Endothelial cell (in vitro differentiated cells): ENCODE data around the gene PGM1. TPM values are rescaled to one million over a fixed set of nuclear protein-coding genes. Genes with fewer than 3 reads are reported as not detected.

ENCODE experiments used
- DNase-seq: peaks from one replicate; pipeline ENCODE4 v3.0.0; 2021; ENCODE audit warnings: low spot score
- H3K27ac Mint-ChIP-seq: one replicate; pipeline ENCODE4 v1.8.0; 2021; ENCODE audit warnings: mixed read lengths, inconsistent platforms; ENCODE audit not compliant: unreplicated experiment
- H3K27me3 Mint-ChIP-seq: one replicate; pipeline ENCODE4 v1.8.0; 2021; ENCODE audit warnings: mild to moderate bottlenecking, moderate library complexity, mixed read lengths, inconsistent platforms; ENCODE audit not compliant: unreplicated experiment
- H3K36me3 Mint-ChIP-seq: one replicate; pipeline ENCODE4 v1.8.0; 2021; ENCODE audit warnings: mild to moderate bottlenecking, low read depth, mixed read lengths, inconsistent platforms; ENCODE audit not compliant: unreplicated experiment
- H3K4me1 Mint-ChIP-seq: one replicate; pipeline ENCODE4 v1.8.0; 2021; ENCODE audit warnings: mild to moderate bottlenecking, mixed read lengths, inconsistent platforms; ENCODE audit not compliant: unreplicated experiment
- H3K4me3 Mint-ChIP-seq: one replicate; pipeline ENCODE4 v1.8.0; 2021; ENCODE audit warnings: mild to moderate bottlenecking, mixed read lengths, inconsistent platforms; ENCODE audit not compliant: unreplicated experiment
- H3K9me3 Mint-ChIP-seq: one replicate; pipeline ENCODE4 v1.8.0; 2021; ENCODE audit warnings: mixed read lengths, inconsistent platforms; ENCODE audit not compliant: unreplicated experiment
- long read RNA-seq: library from polyadenylated mRNA; unstranded; transcript quantifications from one replicate; pipeline ENCODE4 v2.0.0, GENCODE V29; 2020; ENCODE audit not compliant: unreplicated experiment
- total RNA-seq: library from RNA; stranded (reverse); fragmentation: NEBNext Ultra II Directional; extraction: Animal tissue kit (Norgen Biotek cat#: 25700); gene quantifications from one replicate; pipeline ENCODE4 v1.2.1, GENCODE V29; 2021; ENCODE audit not compliant: unreplicated experiment
- TF ChIP-seq, protein P1 (sequence below): fragments of 200-600 bp; sonication (generic); IDR thresholded peaks from one replicate; pipeline ENCODE4 v1.5.0; 2021; ENCODE audit warnings: antibody characterized with exemption; ENCODE audit not compliant: unreplicated experiment

Gene PGM1
- total RNA-seq, result 30.6 TPM
- long read RNA-seq, transcript PGM1-202 (11 exons, 2,472 nt), result major isoform, 24 of 24 reads
- long read RNA-seq, partial matches to known transcripts, result 0 of 24 reads
- long read RNA-seq, other reads (novel, unspliced or antisense), result 0 of 24 reads

DNA sequence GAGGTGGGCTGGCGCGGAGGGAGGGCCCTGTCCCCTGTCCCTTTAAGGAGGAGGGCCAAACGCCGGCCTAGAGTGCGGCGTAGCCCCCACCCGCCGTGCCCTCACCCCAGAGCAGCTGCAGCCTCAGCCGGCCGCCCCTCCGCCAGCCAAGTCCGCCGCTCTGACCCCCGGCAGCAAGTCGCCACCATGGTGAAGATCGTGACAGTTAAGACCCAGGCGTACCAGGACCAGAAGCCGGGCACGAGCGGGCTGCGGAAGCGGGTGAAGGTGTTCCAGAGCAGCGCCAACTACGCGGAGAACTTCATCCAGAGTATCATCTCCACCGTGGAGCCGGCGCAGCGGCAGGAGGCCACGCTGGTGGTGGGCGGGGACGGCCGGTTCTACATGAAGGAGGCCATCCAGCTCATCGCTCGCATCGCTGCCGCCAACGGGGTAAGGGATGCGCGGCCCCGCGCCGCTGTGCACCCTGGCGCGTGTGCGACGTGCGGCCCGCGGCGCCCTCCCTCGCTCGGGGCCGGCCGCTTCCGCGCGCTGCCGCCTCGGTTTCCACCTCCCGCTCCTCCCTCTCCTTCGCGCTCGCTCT is at the start of gene PGM1:
PGM1 (plus strand) TSS at position 109 of the 583 bp plus-strand sequence; CDS start at position 187, 78 bp downstream.
- Mint-ChIP-seq H3K9me3 (no peaks in the 10 kb centered on the region), H3K27ac (peak within 1 kb of the TSS; percentile 42), H3K4me3 (peak within 1 kb of the TSS; percentile 91), H3K4me1 (no peaks in the 10 kb centered on the region), H3K36me3 (no peaks in the 10 kb centered on the region), H3K27me3 (peaks cover 2% of the 10 kb centered on the region)
- peak; percentile 68 for DNase-seq
- TF ChIP-seq, protein P1, sequence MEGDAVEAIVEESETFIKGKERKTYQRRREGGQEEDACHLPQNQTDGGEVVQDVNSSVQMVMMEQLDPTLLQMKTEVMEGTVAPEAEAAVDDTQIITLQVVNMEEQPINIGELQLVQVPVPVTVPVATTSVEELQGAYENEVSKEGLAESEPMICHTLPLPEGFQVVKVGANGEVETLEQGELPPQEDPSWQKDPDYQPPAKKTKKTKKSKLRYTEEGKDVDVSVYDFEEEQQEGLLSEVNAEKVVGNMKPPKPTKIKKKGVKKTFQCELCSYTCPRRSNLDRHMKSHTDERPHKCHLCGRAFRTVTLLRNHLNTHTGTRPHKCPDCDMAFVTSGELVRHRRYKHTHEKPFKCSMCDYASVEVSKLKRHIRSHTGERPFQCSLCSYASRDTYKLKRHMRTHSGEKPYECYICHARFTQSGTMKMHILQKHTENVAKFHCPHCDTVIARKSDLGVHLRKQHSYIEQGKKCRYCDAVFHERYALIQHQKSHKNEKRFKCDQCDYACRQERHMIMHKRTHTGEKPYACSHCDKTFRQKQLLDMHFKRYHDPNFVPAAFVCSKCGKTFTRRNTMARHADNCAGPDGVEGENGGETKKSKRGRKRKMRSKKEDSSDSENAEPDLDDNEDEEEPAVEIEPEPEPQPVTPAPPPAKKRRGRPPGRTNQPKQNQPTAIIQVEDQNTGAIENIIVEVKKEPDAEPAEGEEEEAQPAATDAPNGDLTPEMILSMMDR, result no peak

DNA sequence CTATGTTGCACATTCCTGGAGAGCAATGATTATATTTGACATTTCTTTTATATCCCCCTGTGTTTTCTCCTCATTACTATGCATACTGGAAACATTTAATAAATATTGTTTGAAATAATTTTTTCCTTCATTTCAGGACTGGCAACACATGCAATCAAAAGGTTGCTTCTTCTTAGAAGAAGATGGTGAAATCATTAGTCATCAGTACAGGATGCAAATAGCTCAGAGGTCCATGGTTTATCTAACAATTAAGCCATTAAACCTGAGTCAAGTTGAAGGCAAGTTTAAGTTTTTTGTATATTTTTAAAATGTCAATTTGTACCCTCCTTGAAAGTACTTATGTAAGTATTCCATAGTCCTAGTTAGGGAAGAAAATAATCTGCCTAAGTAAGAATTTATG is 47.4 kb upstream of the PGM1 start:
- Mint-ChIP-seq H3K27ac (no peak overlapping the region), H3K9me3 (no peaks in the 10 kb centered on the region), H3K4me3 (no peak overlapping the region), H3K4me1 (no peaks in the 10 kb centered on the region), H3K27me3 (no peaks in the 10 kb centered on the region), H3K36me3 (no peaks in the 10 kb centered on the region)
- TF ChIP-seq, protein P1, result no peak
- no peak for DNase-seq

DNA sequence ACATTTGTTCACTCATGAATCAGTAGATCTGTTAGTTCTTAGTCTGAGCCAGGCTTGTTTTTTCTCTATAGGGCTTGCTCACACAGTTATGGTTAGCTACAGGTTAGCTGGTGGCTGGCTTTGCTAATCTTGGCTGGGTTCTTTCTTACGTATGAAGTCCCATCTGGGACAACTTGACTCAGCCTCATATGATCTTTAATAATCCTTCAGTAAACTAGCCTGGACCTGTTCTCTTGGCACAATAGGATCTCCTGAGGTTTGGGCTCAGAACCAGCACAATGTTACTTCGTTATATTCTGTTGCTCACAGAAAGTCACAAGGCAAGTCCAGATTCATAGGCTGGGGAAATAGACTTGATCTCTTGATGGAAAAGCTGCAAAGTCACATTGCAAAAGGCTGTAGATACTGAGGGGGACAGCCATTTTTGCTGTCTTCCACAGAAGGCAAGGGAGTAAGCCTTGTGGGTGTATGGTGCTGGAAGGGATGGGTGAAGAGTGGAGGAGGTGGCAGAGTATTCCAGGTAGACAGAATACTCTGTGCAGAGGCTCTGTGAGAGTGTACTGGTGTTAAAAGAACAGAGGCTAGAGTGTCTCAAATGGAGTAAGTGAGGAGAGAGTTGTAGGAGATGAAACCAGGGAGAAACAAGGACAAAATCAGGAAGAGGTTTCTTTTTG is 45.5 kb upstream of the PGM1 start:
- TF ChIP-seq, protein P1, result no peak
- Mint-ChIP-seq H3K27me3 (no peaks in the 10 kb centered on the region), H3K27ac (no peak overlapping the region), H3K9me3 (no peaks in the 10 kb centered on the region), H3K4me1 (no peaks in the 10 kb centered on the region), H3K36me3 (no peaks in the 10 kb centered on the region), H3K4me3 (no peak overlapping the region)
- no peak for DNase-seq

DNA sequence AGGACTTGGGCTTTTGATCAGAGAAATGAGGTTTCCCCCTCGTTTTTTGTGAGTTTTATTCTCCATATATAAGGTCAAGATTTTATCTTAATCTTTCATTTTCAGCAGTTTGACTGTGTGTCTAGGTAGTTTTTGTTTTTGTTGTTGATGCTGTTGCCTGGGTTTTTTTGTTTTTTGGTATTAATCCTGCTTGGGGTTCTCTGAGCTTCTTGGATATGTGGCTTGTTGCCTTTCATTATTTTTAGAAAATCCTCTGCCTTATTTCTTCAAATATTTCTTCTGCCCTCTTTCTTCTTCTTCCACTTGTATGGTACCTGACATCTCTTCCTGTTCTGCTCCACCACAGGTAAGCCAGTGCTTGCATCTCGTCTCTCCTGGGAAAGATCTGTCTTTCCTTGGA is 44.9 kb upstream of the PGM1 start:
- DNase-seq, result no peak
- no peaks in the 10 kb centered on the region for H3K36me3 Mint-ChIP-seq
- no peak overlapping the region for H3K27ac Mint-ChIP-seq
- H3K4me3 Mint-ChIP-seq, result no peak overlapping the region
- H3K27me3 Mint-ChIP-seq, result no peaks in the 10 kb centered on the region
- no peaks in the 10 kb centered on the region for H3K9me3 Mint-ChIP-seq
- H3K4me1 Mint-ChIP-seq, result no peaks in the 10 kb centered on the region
- TF ChIP-seq, protein P1, result no peak

DNA sequence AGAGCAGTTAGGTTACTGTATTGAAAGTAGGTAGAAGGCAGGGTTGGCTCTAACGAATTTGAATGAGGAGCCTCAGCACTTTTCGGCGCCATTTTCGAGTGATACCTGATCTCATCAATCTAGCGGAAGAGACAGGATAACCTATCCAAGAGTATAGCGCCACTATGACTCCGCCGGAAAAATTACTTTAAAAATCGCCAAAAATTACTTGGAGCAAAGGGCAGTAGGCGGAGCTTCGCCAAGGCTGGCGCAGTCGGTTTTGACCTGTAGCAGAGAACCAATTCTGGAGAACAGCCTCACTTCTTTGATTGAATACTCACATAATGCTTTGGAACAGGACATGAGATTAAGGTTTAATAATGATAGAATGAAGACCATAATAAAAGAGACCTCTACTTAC is 44.3 kb upstream of the PGM1 start:
- TF ChIP-seq, protein P1, result no peak
- no peaks in the 10 kb centered on the region for H3K27me3 Mint-ChIP-seq
- no peak overlapping the region for H3K27ac Mint-ChIP-seq

More for the DNA sequence above, 44.3 kb upstream of the PGM1 start:
- no peak for DNase-seq
- H3K4me1 Mint-ChIP-seq, result no peaks in the 10 kb centered on the region
- no peak overlapping the region for H3K4me3 Mint-ChIP-seq
- H3K9me3 Mint-ChIP-seq, result no peaks in the 10 kb centered on the region
- no peaks in the 10 kb centered on the region for H3K36me3 Mint-ChIP-seq
